CD4-positive, alpha-beta T cell (primary cell): ENCODE data around the gene PRKAR1B. TPM values are rescaled to one million over a fixed set of nuclear protein-coding genes. Genes with fewer than 3 reads are reported as not detected.

Experiments used
- ATAC-seq: fragments of 200-7000 bp; cut with Tn5 transposase; one replicate; pipeline ENCODE4 v1.10.0; 2022; ENCODE audit warnings: mild to moderate bottlenecking; ENCODE audit not compliant: poor library complexity
- CTCF ChIA-PET: fragments of 350-600 bp; sonication (Branson Sonifier 250); formaldehyde crosslinking; loops from one replicate; lab custom pipeline; 2021; ENCODE audit warnings: antibody characterized with exemption, inconsistent platforms; lab: Charles Lee
- POLR2A ChIA-PET: fragments of 350-600 bp; sonication (Branson Sonifier 250); formaldehyde crosslinking; loops from one replicate; lab custom pipeline; 2021; ENCODE audit warnings: antibody characterized with exemption, inconsistent platforms; lab: Charles Lee
- DNase-seq, 14 experiments: peaks; one replicate each; pipeline ENCODE4 v3.0.0-alpha.2; 2013 to 2020; ENCODE audit warnings: mixed read lengths in 2 of 14
- H3K27ac ChIP-seq, 2 donors: one replicate each; pipeline versions ENCODE4 v1.5.1 to v1.7.0; 2013; ENCODE audit warnings: low read length in 2 of 2, low read depth in 1 of 2, mild to moderate bottlenecking in 1 of 2
- H3K27me3 ChIP-seq, 2 experiments: 1 replicate in 1 of 2; 2 replicates in 1 of 2; pipeline versions ENCODE4 v1.6.1 to v1.7.0; 2013; ENCODE audit warnings: low read length in 2 of 2, control low read depth in 1 of 2, mild to moderate bottlenecking in 1 of 2, moderate library complexity in 1 of 2; ENCODE audit not compliant: insufficient read depth in 2 of 2, control insufficient read depth in 1 of 2
- H3K36me3 ChIP-seq: one replicate; pipeline ENCODE4 v1.6.1; 2013; ENCODE audit warnings: low read length, control low read depth; ENCODE audit not compliant: insufficient read depth
- H3K4me1 ChIP-seq: one replicate; pipeline ENCODE4 v1.6.1; 2013; ENCODE audit warnings: low read length, control low read depth; ENCODE audit not compliant: insufficient read depth
- H3K4me3 ChIP-seq: one replicate; pipeline ENCODE4 v1.5.1; 2013; ENCODE audit warnings: mild to moderate bottlenecking, low read length, moderate library complexity
- H3K9me3 ChIP-seq, 2 experiments: 1 replicate in 1 of 2; 2 replicates in 1 of 2; pipeline versions ENCODE4 v1.6.1 to v1.7.0; 2013; ENCODE audit warnings: low read length in 2 of 2, mild to moderate bottlenecking in 2 of 2, control low read depth in 1 of 2, moderate library complexity in 1 of 2; ENCODE audit not compliant: control insufficient read depth in 1 of 2, insufficient read depth in 1 of 2
- H3K27ac Mint-ChIP-seq: one replicate; pipeline ENCODE4 v1.8.0; 2020; ENCODE audit warnings: mixed read lengths
- H3K27me3 Mint-ChIP-seq: one replicate; pipeline ENCODE4 v1.8.0; 2021; ENCODE audit warnings: mixed read lengths
- H3K36me3 Mint-ChIP-seq: one replicate; pipeline ENCODE4 v1.8.0; 2021; ENCODE audit warnings: low read depth, mixed read lengths
- H3K4me1 Mint-ChIP-seq: one replicate; pipeline ENCODE4 v1.8.0; 2021; ENCODE audit warnings: low read depth, mixed read lengths
- H3K4me3 Mint-ChIP-seq: one replicate; pipeline ENCODE4 v1.8.0; 2020; ENCODE audit warnings: mild to moderate bottlenecking, mixed read lengths
- H3K9me3 Mint-ChIP-seq: one replicate; pipeline ENCODE4 v1.8.0; 2020; ENCODE audit warnings: mixed read lengths
- intact Hi-C, 2 experiments: fragments of 100-400 bp; cut with DNase I in 1 of 2; cut with micrococcal nuclease in 1 of 2; formaldehyde crosslinking; loops; one replicate each; pipeline versions ENCODE4 v1.15.1 to v1.9.0; 2023 to 2025; cut with DNase I, micrococcal nuclease
- total RNA-seq, 174 experiments: library from RNA in 2 of 174; stranded (reverse) in 2 of 174; gene quantifications; one replicate each; pipeline ENCODE4 v1.2.3 and lab custom pipeline; 2021 to 2026
- TF ChIP-seq, protein P1 (sequence below): fragments of 200-600 bp; IDR thresholded peaks from one replicate; pipeline ENCODE4 v1.8.0; 2022; ENCODE audit warnings: antibody characterized with exemption, mild to moderate bottlenecking

The PRKAR1B gene
- total RNA-seq, 2 experiments from 2014 or later, result 18.8 to 19.5 TPM

DNA sequence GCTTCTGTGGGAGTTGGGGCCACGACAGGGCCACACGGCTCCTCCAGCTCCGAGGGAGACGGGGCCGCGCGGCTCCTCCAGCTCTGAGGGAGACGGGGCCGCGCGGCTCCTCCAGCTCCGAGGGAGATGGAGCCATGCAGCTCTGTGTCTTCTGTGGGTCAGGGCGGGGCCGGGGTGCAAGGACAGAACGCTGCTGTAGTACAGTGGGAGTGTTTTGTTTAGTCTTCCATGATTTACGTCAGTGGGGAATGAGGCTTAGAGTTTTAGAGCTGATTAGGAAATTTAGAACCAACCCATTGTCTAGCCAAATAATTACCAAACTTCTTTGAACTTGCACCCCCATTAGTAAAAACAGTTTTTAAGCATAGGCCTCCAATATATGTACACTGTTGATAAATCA, 32.9 kb upstream of the PRKAR1B start:
- Mint-ChIP-seq H3K4me1 (no peaks in the 10 kb centered on the region), H3K9me3 (no peaks in the 10 kb centered on the region), H3K27me3 (no peaks in the 10 kb centered on the region), H3K27ac (no peak overlapping the region), H3K36me3 (peaks cover 52% of the 10 kb centered on the region), H3K4me3 (no peak overlapping the region)
- ChIA-PET POLR2A (no interaction called here), CTCF (no interaction called here)
- no peak for ATAC-seq
- H3K4me1 ChIP-seq, result no peaks in the 10 kb centered on the region
- TF ChIP-seq, protein P1, sequence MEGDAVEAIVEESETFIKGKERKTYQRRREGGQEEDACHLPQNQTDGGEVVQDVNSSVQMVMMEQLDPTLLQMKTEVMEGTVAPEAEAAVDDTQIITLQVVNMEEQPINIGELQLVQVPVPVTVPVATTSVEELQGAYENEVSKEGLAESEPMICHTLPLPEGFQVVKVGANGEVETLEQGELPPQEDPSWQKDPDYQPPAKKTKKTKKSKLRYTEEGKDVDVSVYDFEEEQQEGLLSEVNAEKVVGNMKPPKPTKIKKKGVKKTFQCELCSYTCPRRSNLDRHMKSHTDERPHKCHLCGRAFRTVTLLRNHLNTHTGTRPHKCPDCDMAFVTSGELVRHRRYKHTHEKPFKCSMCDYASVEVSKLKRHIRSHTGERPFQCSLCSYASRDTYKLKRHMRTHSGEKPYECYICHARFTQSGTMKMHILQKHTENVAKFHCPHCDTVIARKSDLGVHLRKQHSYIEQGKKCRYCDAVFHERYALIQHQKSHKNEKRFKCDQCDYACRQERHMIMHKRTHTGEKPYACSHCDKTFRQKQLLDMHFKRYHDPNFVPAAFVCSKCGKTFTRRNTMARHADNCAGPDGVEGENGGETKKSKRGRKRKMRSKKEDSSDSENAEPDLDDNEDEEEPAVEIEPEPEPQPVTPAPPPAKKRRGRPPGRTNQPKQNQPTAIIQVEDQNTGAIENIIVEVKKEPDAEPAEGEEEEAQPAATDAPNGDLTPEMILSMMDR, result no peak
- H3K27ac ChIP-seq, result no peak overlapping the region
- H3K27me3 ChIP-seq, result no peaks in the 10 kb centered on the region
- H3K9me3 ChIP-seq, result no peaks in the 10 kb centered on the region
- no peak for DNase-seq
- H3K36me3 ChIP-seq, result peaks cover 58% of the 10 kb centered on the region
- H3K4me3 ChIP-seq, result no peak overlapping the region
- intact Hi-C loops, result no loop called here

DNA sequence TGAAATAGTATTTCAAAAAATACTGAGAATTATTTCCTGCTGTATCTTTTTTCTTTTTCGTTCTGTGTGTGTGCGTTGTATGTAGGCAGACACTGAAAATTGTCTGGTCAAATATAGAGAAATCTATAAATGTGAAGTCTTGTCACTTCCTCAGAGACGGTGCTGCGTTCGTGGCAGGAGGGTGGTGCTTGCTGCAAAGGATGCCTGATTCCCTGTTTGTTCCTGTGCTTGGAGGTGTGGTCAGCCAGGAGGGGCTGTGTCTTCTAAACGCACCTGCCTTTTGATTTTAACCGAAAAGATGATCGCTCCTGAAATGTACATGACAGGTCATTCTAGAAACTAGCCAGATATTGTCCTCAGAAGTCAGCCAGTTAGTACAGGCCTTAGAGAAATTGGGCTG, 32.5 kb upstream of the PRKAR1B start:
- TF ChIP-seq, protein P1, result no peak
- H3K27ac ChIP-seq, result no peak overlapping the region
- intact Hi-C loops, result no loop called here
- DNase-seq (no peak), ATAC-seq (no peak)
- H3K9me3 Mint-ChIP-seq, result no peaks in the 10 kb centered on the region
- peaks cover 52% of the 10 kb centered on the region for H3K36me3 Mint-ChIP-seq
- no peaks in the 10 kb centered on the region for H3K4me1 ChIP-seq
- no peak overlapping the region for H3K4me3 ChIP-seq
- H3K9me3 ChIP-seq, result no peaks in the 10 kb centered on the region
- H3K27me3 ChIP-seq, result no peaks in the 10 kb centered on the region
- no peak overlapping the region for H3K4me3 Mint-ChIP-seq
- POLR2A ChIA-PET, result no interaction called here
- no peaks in the 10 kb centered on the region for H3K27me3 Mint-ChIP-seq
- H3K36me3 ChIP-seq, result peaks cover 58% of the 10 kb centered on the region
- H3K4me1 Mint-ChIP-seq, result no peaks in the 10 kb centered on the region
- H3K27ac Mint-ChIP-seq, result no peak overlapping the region
- CTCF ChIA-PET, result no interaction called here

DNA sequence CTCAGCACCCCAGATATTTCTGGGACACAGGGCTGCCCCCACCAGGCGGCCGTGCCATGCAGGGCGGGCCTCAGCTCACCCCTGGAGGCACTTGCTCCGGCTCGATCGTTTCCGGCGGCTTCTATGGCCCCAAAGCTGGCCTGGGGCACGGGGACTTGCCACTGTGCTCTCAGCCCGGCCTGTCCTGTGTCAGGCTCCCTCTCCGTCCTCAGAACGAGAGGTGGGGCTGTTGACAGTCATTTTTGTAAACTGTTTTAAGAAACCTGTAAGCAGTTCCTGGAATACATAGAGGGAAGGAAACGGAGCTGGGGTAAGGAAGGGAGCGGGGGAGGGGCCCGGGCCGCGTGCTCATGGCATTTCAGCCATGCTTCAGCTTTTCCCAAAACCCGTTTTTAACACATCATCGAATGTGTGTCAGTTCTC, 30.7 kb upstream of the PRKAR1B start:
- POLR2A ChIA-PET, result no interaction called here
- Histone ChIP-seq H3K4me1 (no peaks in the 10 kb centered on the region), H3K4me3 (no peak overlapping the region), H3K27ac (no peak overlapping the region), H3K27me3 (no peaks in the 10 kb centered on the region), H3K36me3 (peaks cover 46% of the 10 kb centered on the region), H3K9me3 (no peaks in the 10 kb centered on the region)
- no peak for ATAC-seq
- intact Hi-C loops, result no loop called here
- peaks cover 49% of the 10 kb centered on the region for H3K36me3 Mint-ChIP-seq
- no peaks in the 10 kb centered on the region for H3K9me3 Mint-ChIP-seq
- H3K27me3 Mint-ChIP-seq, result no peaks in the 10 kb centered on the region
- no peaks in the 10 kb centered on the region for H3K4me1 Mint-ChIP-seq
- H3K4me3 Mint-ChIP-seq, result no peak overlapping the region
- no peak for DNase-seq
- CTCF ChIA-PET, result no interaction called here
- no peak overlapping the region for H3K27ac Mint-ChIP-seq
- TF ChIP-seq, protein P1, result no peak
